B cell (primary cell): Measurements from ENCODE around the gene C18orf63. TPM values are rescaled to one million over a fixed set of nuclear protein-coding genes. Genes with fewer than 3 reads are reported as not detected.

Experiments used
- ATAC-seq: fragments of 200-7000 bp; cut with Tn5 transposase; one replicate; pipeline ENCODE4 v1.10.0; 2021; ENCODE audit warnings: low read depth, mild to moderate bottlenecking, moderate number of reproducible peaks, moderate library complexity
- CTCF ChIA-PET: fragments of 350-600 bp; sonication (Branson Sonifier 250); formaldehyde crosslinking; loops from one replicate; lab custom pipeline; 2021; ENCODE audit warnings: antibody characterized with exemption, inconsistent platforms; lab: Charles Lee
- POLR2A ChIA-PET: fragments of 350-600 bp; sonication (Branson Sonifier 250); formaldehyde crosslinking; loops from one replicate; lab custom pipeline; 2021; ENCODE audit warnings: antibody characterized with exemption; lab: Charles Lee
- DNase-seq: peaks from one replicate; pipeline ENCODE4 v3.0.0; 2013
- H2AFZ ChIP-seq: 2 replicates; pipeline ENCODE4 v1.6.1; 2012; ENCODE audit warnings: mild to moderate bottlenecking, low read depth, low read length; ENCODE audit not compliant: insufficient read depth, poor library complexity, severe bottlenecking
- H3K27ac ChIP-seq, 2 donors: 1 replicate in 1 of 2; 2 replicates in 1 of 2; pipeline ENCODE4 v1.5.1; 2012 to 2013; ENCODE audit warnings: low read length in 2 of 2, mild to moderate bottlenecking in 2 of 2, moderate library complexity in 1 of 2
- H3K27me3 ChIP-seq, 4 experiments: fragments of 200-600 bp in 1 of 4; sonication (generic) in 1 of 4; replicated peaks in 1 of 4; 1 replicate in 2 of 4; 2 replicates in 2 of 4; pipeline versions ENCODE4 v1.6.1 to v1.7.0; 2013 to 2016; ENCODE audit warnings: low read length in 3 of 4, mild to moderate bottlenecking in 2 of 4, mixed read lengths in 1 of 4, moderate library complexity in 1 of 4; ENCODE audit not compliant: insufficient read depth in 4 of 4, control insufficient read depth in 3 of 4; ENCODE audit errors: control extremely low read depth in 1 of 4
- H3K36me3 ChIP-seq, 2 experiments: replicated peaks in 1 of 2; 1 replicate in 1 of 2; 2 replicates in 1 of 2; pipeline versions ENCODE4 v1.6.1 to v1.7.1; 2013; ENCODE audit warnings: low read length in 1 of 2; ENCODE audit not compliant: insufficient read depth in 2 of 2, control insufficient read depth in 1 of 2; ENCODE audit errors: control extremely low read depth in 1 of 2, extremely low read depth in 1 of 2
- H3K4me1 ChIP-seq, 2 donors: fragments of 200-600 bp in 1 of 2; sonication (generic) in 1 of 2; 1 replicate in 1 of 2; 2 replicates in 1 of 2; pipeline versions ENCODE4 v1.5.1 to v1.6.1; 2013 to 2017; ENCODE audit warnings: low read length in 2 of 2; ENCODE audit not compliant: control insufficient read depth in 2 of 2, insufficient read depth in 2 of 2
- H3K4me2 ChIP-seq: replicated peaks from 2 replicates; pipeline ENCODE3; 2012; ENCODE audit warnings: mild to moderate bottlenecking, low read depth, low read length; ENCODE audit not compliant: poor library complexity, severe bottlenecking
- H3K4me3 ChIP-seq, 5 experiments: fragments of 200-600 bp in 1 of 5; sonication (generic) in 1 of 5; 1 replicate in 3 of 5; 2 replicates in 2 of 5; pipeline versions ENCODE4 v1.5.1 to v1.7.0; 2011 to 2016; ENCODE audit warnings: low read length in 4 of 5, mild to moderate bottlenecking in 4 of 5, low read depth in 2 of 5, control low read depth in 1 of 5, moderate library complexity in 1 of 5; ENCODE audit not compliant: insufficient read depth in 1 of 5; ENCODE audit errors: control extremely low read depth in 1 of 5, extremely low read depth in 1 of 5
- H3K79me2 ChIP-seq: fragments of 200-600 bp; sonication (generic); one replicate; pipeline ENCODE4 v1.6.0; 2016; ENCODE audit warnings: low read length; ENCODE audit not compliant: control insufficient read depth, insufficient read depth
- H3K9ac ChIP-seq: fragments of 200-600 bp; sonication (generic); 2 replicates; pipeline ENCODE4 v1.6.1; 2017; ENCODE audit warnings: mild to moderate bottlenecking, low read length, moderate library complexity
- H3K9me3 ChIP-seq, 3 donors: one replicate each; pipeline versions ENCODE4 v1.6.1 to v1.7.1; 2013; ENCODE audit warnings: low read length in 2 of 3; ENCODE audit not compliant: control insufficient read depth in 2 of 3, insufficient read depth in 1 of 3; ENCODE audit errors: control extremely low read depth in 1 of 3
- H4K20me1 ChIP-seq: 2 replicates; pipeline ENCODE4 v1.6.0; 2012; ENCODE audit warnings: mild to moderate bottlenecking, low read length; ENCODE audit not compliant: insufficient read depth, control insufficient read depth, poor library complexity, severe bottlenecking
- H3K27ac Mint-ChIP-seq: one replicate; pipeline ENCODE4 v1.8.0; 2021; ENCODE audit warnings: mixed read lengths
- H3K27me3 Mint-ChIP-seq: one replicate; pipeline ENCODE4 v1.8.0; 2021; ENCODE audit warnings: mixed read lengths
- H3K4me1 Mint-ChIP-seq: one replicate; pipeline ENCODE4 v1.8.0; 2021; ENCODE audit warnings: mixed read lengths
- H3K4me3 Mint-ChIP-seq: one replicate; pipeline ENCODE4 v1.8.0; 2021; ENCODE audit warnings: mixed read lengths
- H3K9me3 Mint-ChIP-seq: one replicate; pipeline ENCODE4 v1.8.0; 2022; ENCODE audit warnings: mixed read lengths; ENCODE audit not compliant: insufficient read depth
- CTCF ChIP-seq: fragments of 200-600 bp; IDR thresholded peaks from one replicate; pipeline ENCODE4 v1.8.0; 2022; ENCODE audit warnings: antibody characterized with exemption, mild to moderate bottlenecking
- EZH2 ChIP-seq: IDR thresholded peaks from 2 replicates; pipeline ENCODE4 v1.6.1; 2012; ENCODE audit warnings: borderline replicate concordance, low read depth, mild to moderate bottlenecking, moderate library complexity, low read length; ENCODE audit not compliant: insufficient read depth, poor library complexity, severe bottlenecking
- WGBS: methylation state at CpG from one replicate; pipeline ENCODE4 v1.1.5; 2013; ENCODE audit warnings: missing lambda C conversion rate; ENCODE audit not compliant: insufficient coverage; 5-methylcytosine and 5-hydroxymethylcytosine counted together
- intact Hi-C: fragments of 100-400 bp; cut with micrococcal nuclease; formaldehyde crosslinking; loops from one replicate; pipeline ENCODE4 v1.10.0; 2022
- polyA plus RNA-seq: library from polyadenylated mRNA; depleted of rRNA; stranded (reverse); fragments of >200 nt; gene quantifications from 2 replicates; pipeline ENCODE4 v1.2.3, GENCODE V29; 2012
- total RNA-seq, 2 donors: library from RNA; stranded (reverse); fragments of 120-200 nt in 1 of 2; gene quantifications; 1 replicate in 1 of 2; 2 replicates in 1 of 2; pipeline versions ENCODE4 v1.2.3 to v1.2.4, GENCODE V29; 2013 to 2022

The C18orf63 gene
- total and polyA plus RNA-seq, 2 donors (not counting 1 experiment from before 2014, with no cell fraction given), result not detected

- no peaks in the 10 kb centered on the region for H3K4me1 ChIP-seq
- H3K79me2 ChIP-seq, result no peaks in the 10 kb centered on the region
- no peak for ATAC-seq
- Mint-ChIP-seq H3K27me3 (peaks cover 4% of the 10 kb centered on the region), H3K4me3 (no peak overlapping the region), H3K4me1 (no peaks in the 10 kb centered on the region), H3K9me3 (peaks cover 3% of the 10 kb centered on the region), H3K27ac (no peak overlapping the region)
- ChIA-PET CTCF (interaction anchor here (1.9 kb wide), 1 partner anchor 43 kb away, joined by 8 read pairs; no protein-coding TSS in a partner anchor), POLR2A (no interaction called here)
- no peak overlapping the region for H3K27ac ChIP-seq
- H3K9me3 ChIP-seq, result peaks cover 0 to 3% (median 0%) of the 10 kb centered on the region in 3 donors
- intact Hi-C loops, result no loop called here
- H3K4me3 ChIP-seq, result no peak overlapping the region
- WGBS, result no CpG with 5 or more reads among the region's 1 CpG
- no peaks in the 10 kb centered on the region for H3K36me3 ChIP-seq
- no peak overlapping the region for H2AFZ ChIP-seq
- H3K27me3 ChIP-seq, result no peaks in the 10 kb centered on the region
- H3K9ac ChIP-seq, result no peak overlapping the region
- DNase-seq, result no peak
- no peaks in the 10 kb centered on the region for H4K20me1 ChIP-seq
- no peak overlapping the region for H3K4me2 ChIP-seq
- TF ChIP-seq EZH2 (no peak), CTCF (no peak)
These were observed 16.5 kb upstream of the C18orf63 start for GRCh38 chr18:74299162-74299561.

GRCh38 chr18:74299746-74300145, 15.9 kb upstream of the C18orf63 start:
- no peak overlapping the region for H3K4me2 ChIP-seq
- no peak overlapping the region for H3K9ac ChIP-seq
- ChIA-PET CTCF (interaction anchor here (0.9 to 1.9 kb wide), 2 partner anchors 13 to 42 kb away, joined by 3 to 8 read pairs; no protein-coding TSS in a partner anchor), POLR2A (no interaction called here)
- Mint-ChIP-seq H3K9me3 (peaks cover 3% of the 10 kb centered on the region), H3K27me3 (peaks cover 4% of the 10 kb centered on the region), H3K27ac (no peak overlapping the region), H3K4me3 (no peak overlapping the region), H3K4me1 (no peaks in the 10 kb centered on the region)
- H4K20me1 ChIP-seq, result no peaks in the 10 kb centered on the region
- no peak overlapping the region for H3K4me3 ChIP-seq
- H3K27me3 ChIP-seq, result no peaks in the 10 kb centered on the region
- H3K36me3 ChIP-seq, result no peaks in the 10 kb centered on the region
- intact Hi-C loops, result loop anchor here (5.0 kb wide), 1 partner anchor 32 kb away; no protein-coding TSS in a partner anchor
- H3K27ac ChIP-seq, result no peak overlapping the region
- WGBS, result 90% methylated on average over 2 of the region's 3 CpGs
- H3K79me2 ChIP-seq, result no peaks in the 10 kb centered on the region
- TF ChIP-seq EZH2, result no peak
- H3K4me1 ChIP-seq, result no peaks in the 10 kb centered on the region
- H3K9me3 ChIP-seq, result peaks cover 0 to 3% (median 0%) of the 10 kb centered on the region in 3 donors
- DNase-seq (no peak), ATAC-seq (no peak)
- H2AFZ ChIP-seq, result no peak overlapping the region
